Measurements from ENCODE around the gene TEKT3. TPM values are rescaled to one million over a fixed set of nuclear protein-coding genes. Genes with fewer than 3 reads are reported as not detected.

The TEKT3 gene
- total and polyA plus RNA-seq, 2 donors (not counting 3 experiments of a cell fraction or from before 2014, with no cell fraction given): 0.28 TPM; not detected in 1

DNA sequence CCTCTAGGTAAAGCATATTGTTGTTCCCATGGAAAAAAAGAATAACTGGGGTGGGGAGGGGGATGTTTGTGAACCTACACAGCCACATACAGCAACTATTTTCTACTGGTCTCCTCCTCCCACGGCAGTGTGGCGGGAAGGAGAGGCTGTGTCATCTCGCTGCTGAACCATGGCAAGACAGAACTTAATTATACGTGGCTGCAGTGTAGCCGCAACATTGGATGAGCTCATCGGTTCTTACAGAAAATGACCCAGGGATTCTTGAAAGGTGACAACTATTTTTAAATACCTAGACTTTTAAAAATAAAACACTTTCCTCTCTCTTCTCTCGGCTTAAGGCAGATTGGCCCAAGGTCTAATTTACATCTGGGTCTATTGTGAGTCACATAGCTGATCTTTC lies 19.8 kb upstream of the TEKT3 start:
- CTCF ChIA-PET: interaction anchor here (1.0 to 1.6 kb wide), 5 partner anchors 10 to 142 kb away, joined by 3 to 5 read pairs (median 3); no protein-coding TSS in a partner anchor
- POLR2A ChIA-PET: no interaction called here
- dilution Hi-C loops (cut with MboI; ENCODE audit: extremely low pct_ligation_motif_present, low sequenced_read_pairs) (no loop called here), intact Hi-C loops (cut with micrococcal nuclease) (no loop called here)
- TF ChIP-seq, protein P1, sequence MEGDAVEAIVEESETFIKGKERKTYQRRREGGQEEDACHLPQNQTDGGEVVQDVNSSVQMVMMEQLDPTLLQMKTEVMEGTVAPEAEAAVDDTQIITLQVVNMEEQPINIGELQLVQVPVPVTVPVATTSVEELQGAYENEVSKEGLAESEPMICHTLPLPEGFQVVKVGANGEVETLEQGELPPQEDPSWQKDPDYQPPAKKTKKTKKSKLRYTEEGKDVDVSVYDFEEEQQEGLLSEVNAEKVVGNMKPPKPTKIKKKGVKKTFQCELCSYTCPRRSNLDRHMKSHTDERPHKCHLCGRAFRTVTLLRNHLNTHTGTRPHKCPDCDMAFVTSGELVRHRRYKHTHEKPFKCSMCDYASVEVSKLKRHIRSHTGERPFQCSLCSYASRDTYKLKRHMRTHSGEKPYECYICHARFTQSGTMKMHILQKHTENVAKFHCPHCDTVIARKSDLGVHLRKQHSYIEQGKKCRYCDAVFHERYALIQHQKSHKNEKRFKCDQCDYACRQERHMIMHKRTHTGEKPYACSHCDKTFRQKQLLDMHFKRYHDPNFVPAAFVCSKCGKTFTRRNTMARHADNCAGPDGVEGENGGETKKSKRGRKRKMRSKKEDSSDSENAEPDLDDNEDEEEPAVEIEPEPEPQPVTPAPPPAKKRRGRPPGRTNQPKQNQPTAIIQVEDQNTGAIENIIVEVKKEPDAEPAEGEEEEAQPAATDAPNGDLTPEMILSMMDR (IDR thresholded peaks at IDR 0.05; ENCODE audit: extremely low read depth in 1 of 2, insufficient read depth in 1 of 2, low read depth in 1 of 2, low read length in 2 of 2): no peak
- TF ChIP-seq JUN (IDR thresholded peaks at IDR 0.05; ENCODE audit: borderline replicate concordance, insufficient read depth, insufficient read length, low read depth): no peak
- TF ChIP-seq FOS (IDR thresholded peaks at IDR 0.05; ENCODE audit: borderline replicate concordance, insufficient read depth, low read length): no peak
- TF ChIP-seq, protein P2, sequence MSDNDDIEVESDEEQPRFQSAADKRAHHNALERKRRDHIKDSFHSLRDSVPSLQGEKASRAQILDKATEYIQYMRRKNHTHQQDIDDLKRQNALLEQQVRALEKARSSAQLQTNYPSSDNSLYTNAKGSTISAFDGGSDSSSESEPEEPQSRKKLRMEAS (IDR thresholded peaks at IDR 0.05; ENCODE audit: insufficient read depth, insufficient read length): no peak
- no TSS peak for BruUV-seq (replicated peaks)
- Histone ChIP-seq H3K4me2 (ENCODE audit: insufficient read depth, low read length) (no peak overlapping the region), H3K27ac (ENCODE audit: insufficient read depth, low read depth, low read length) (no peak overlapping the region), H2AFZ (ENCODE audit: low read depth, low read length) (no peak overlapping the region), H3K79me2 (ENCODE audit: control insufficient read depth, insufficient read depth, low read length) (no peaks in the 10 kb centered on the region), H3K9ac (replicated peaks; ENCODE audit: extremely low read depth, insufficient read depth, low read length) (no peak overlapping the region), H3K27me3 (ENCODE audit: control insufficient read depth in 2 of 2, insufficient read depth in 2 of 2, low read length in 2 of 2) (no peaks in the 10 kb centered on the region), H3K4me3 (replicated peaks in 1 of 3; ENCODE audit: insufficient read depth in 1 of 3, low read depth in 1 of 3, low read length in 3 of 3) (no peak overlapping the region), H3K36me3 (ENCODE audit: control insufficient read depth in 2 of 2, extremely low read depth in 1 of 2, insufficient read depth in 2 of 2, low read length in 2 of 2) (no peaks in the 10 kb centered on the region), H3K9me1 (replicated peaks; ENCODE audit: control insufficient read depth, extremely low read depth, insufficient read depth, low read length) (no peaks in the 10 kb centered on the region), H3K9me3 (replicated peaks; ENCODE audit: control insufficient read depth, insufficient read depth, low read length) (no peaks in the 10 kb centered on the region), H3K4me1 (ENCODE audit: control insufficient read depth, extremely low read depth, insufficient read depth, low read length) (no peaks in the 10 kb centered on the region), H4K20me1 (replicated peaks; ENCODE audit: control insufficient read depth, extremely low read depth, insufficient read depth, low read length) (no peaks in the 10 kb centered on the region)
- DNase-seq (ENCODE audit: low read depth, low spot score) (no peak), FAIRE-seq (no peak)

DNA sequence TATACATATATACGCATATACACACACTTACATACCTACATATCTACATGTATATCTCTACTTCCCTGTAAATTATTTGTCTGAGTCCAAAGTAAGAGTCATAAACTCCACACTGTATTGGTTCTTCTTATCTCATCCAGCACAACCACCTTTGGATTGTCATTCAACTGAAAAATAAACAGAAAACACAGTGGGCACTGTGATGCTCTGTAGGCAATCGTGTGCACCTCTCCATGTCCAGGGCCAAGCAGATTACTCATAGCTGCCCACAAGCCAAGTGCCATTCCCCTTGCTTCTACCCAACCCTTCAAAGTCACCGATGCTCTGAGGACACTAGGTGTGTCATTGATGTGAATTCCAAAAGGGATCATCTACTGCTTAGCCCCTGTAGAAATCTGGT lies 12.9 kb upstream of the TEKT3 start:
- FAIRE-seq (no peak), DNase-seq (ENCODE audit: low read depth, low spot score) (no peak)
- Histone ChIP-seq H2AFZ (ENCODE audit: low read depth, low read length) (no peak overlapping the region), H3K4me3 (replicated peaks in 1 of 3; ENCODE audit: insufficient read depth in 1 of 3, low read depth in 1 of 3, low read length in 3 of 3) (no peak overlapping the region), H3K9me1 (replicated peaks; ENCODE audit: control insufficient read depth, extremely low read depth, insufficient read depth, low read length) (no peaks in the 10 kb centered on the region), H3K27ac (ENCODE audit: insufficient read depth, low read depth, low read length) (no peak overlapping the region), H3K4me2 (ENCODE audit: insufficient read depth, low read length) (no peak overlapping the region), H3K9me3 (replicated peaks; ENCODE audit: control insufficient read depth, insufficient read depth, low read length) (no peaks in the 10 kb centered on the region), H3K27me3 (ENCODE audit: control insufficient read depth in 2 of 2, insufficient read depth in 2 of 2, low read length in 2 of 2) (peaks cover 3 to 9% of the 10 kb centered on the region in 2 experiments), H3K4me1 (ENCODE audit: control insufficient read depth, extremely low read depth, insufficient read depth, low read length) (no peaks in the 10 kb centered on the region), H3K9ac (replicated peaks; ENCODE audit: extremely low read depth, insufficient read depth, low read length) (no peak overlapping the region), H3K36me3 (ENCODE audit: control insufficient read depth in 2 of 2, extremely low read depth in 1 of 2, insufficient read depth in 2 of 2, low read length in 2 of 2) (no peaks in the 10 kb centered on the region), H3K79me2 (ENCODE audit: control insufficient read depth, insufficient read depth, low read length) (no peaks in the 10 kb centered on the region), H4K20me1 (replicated peaks; ENCODE audit: control insufficient read depth, extremely low read depth, insufficient read depth, low read length) (no peaks in the 10 kb centered on the region)
- BruUV-seq (replicated peaks): no TSS peak
- TF ChIP-seq FOS (IDR thresholded peaks at IDR 0.05; ENCODE audit: borderline replicate concordance, insufficient read depth, low read length) (no peak), MYC (IDR thresholded peaks at IDR 0.05; ENCODE audit: low read depth, low read length) (no peak), EZH2 (IDR thresholded peaks at IDR 0.05; ENCODE audit: borderline replicate concordance, low read depth, low read length, severe bottlenecking) (no peak), GATA2 (IDR thresholded peaks at IDR 0.05; ENCODE audit: insufficient read depth, insufficient read length, low read depth, low read length) (no peak), JUN (IDR thresholded peaks at IDR 0.05; ENCODE audit: borderline replicate concordance, insufficient read depth, insufficient read length, low read depth) (no peak)
- TF ChIP-seq, protein P1 (IDR thresholded peaks at IDR 0.05; ENCODE audit: extremely low read depth in 1 of 2, insufficient read depth in 1 of 2, low read depth in 1 of 2, low read length in 2 of 2): no peak
- ChIA-PET POLR2A (no interaction called here), CTCF (no interaction called here)
- intact Hi-C loops (cut with micrococcal nuclease): no loop called here
- dilution Hi-C loops (cut with MboI; ENCODE audit: extremely low pct_ligation_motif_present, low sequenced_read_pairs): no loop called here
